Transverse colon (tissue), 4 donors: Measurements from ENCODE around the gene CEP41. TPM values are rescaled to one million over a fixed set of nuclear protein-coding genes. Genes with fewer than 3 reads are reported as not detected.

ENCODE experiments used
- DNase-seq: peaks from one replicate; pipeline ENCODE4 v3.0.0-alpha.2; 2019
- H3K27ac ChIP-seq, 4 donors: fragments of 200-600 bp; sonication (generic); 2 replicates each; pipeline ENCODE4 v1.5.1; 2016 to 2018; ENCODE audit warnings: inconsistent platforms in 4 of 4
- H3K27me3 ChIP-seq: fragments of 200-600 bp; sonication (generic); 2 replicates; pipeline ENCODE4 v1.5.1; 2017; ENCODE audit warnings: inconsistent platforms
- H3K36me3 ChIP-seq, 4 donors: fragments of 200-600 bp; sonication (generic); 2 replicates each; pipeline ENCODE4 v1.5.1; 2017 to 2019; ENCODE audit warnings: inconsistent platforms in 4 of 4
- H3K4me1 ChIP-seq, 4 donors: fragments of 200-600 bp; sonication (generic); 2 replicates each; pipeline ENCODE4 v1.5.1; 2017 to 2020; ENCODE audit warnings: inconsistent platforms in 4 of 4
- H3K4me3 ChIP-seq, 4 donors: fragments of 200-600 bp; sonication (generic); 1 replicate in 1 of 4; 2 replicates in 3 of 4; pipeline versions ENCODE4 v1.5.1 to v1.6.1; 2017 to 2019; ENCODE audit warnings: inconsistent platforms in 4 of 4
- H3K9me3 ChIP-seq, 2 donors: fragments of 200-600 bp; sonication (generic); 2 replicates each; pipeline ENCODE4 v1.5.1; 2017 to 2019; ENCODE audit warnings: inconsistent platforms in 2 of 2
- EP300 ChIP-seq: sonication (generic); formaldehyde crosslinking; IDR thresholded peaks from one replicate; pipeline ENCODE4 v1.6.1; 2017; ENCODE audit warnings: antibody characterized with exemption, low read depth
- POLR2A ChIP-seq: fragments of 450-650 bp; IDR thresholded peaks from one replicate; pipeline ENCODE4 v1.6.1; 2016; ENCODE audit warnings: antibody characterized with exemption, mild to moderate bottlenecking, moderate library complexity
- POLR2AphosphoS5 ChIP-seq, 3 donors: sonication (generic); formaldehyde crosslinking; IDR thresholded peaks; one replicate each; pipeline ENCODE4 v1.6.1; 2016; ENCODE audit warnings: antibody characterized with exemption in 3 of 3
- WGBS, 2 donors: methylation state at CpG; one replicate each; pipeline ENCODE4 v1.1.5; 2018; ENCODE audit warnings: low coverage in 1 of 2; 5-methylcytosine and 5-hydroxymethylcytosine counted together
- in situ Hi-C, 4 donors: fragments of 200-750 bp; cut with MboI; loops; one replicate each; pipeline versions ENCODE4 v1.15.0 to v1.15.1; 2017; ENCODE audit warnings: low sequenced_read_pairs in 3 of 4, low pct_ligation_motif_present in 1 of 4, low pct_unique_long_range_greater_than_20kb in 1 of 4
- intact Hi-C: fragments of 100-400 bp; cut with DNase I; formaldehyde crosslinking; loops from one replicate; pipeline ENCODE4 v1.15.1; 2023; ENCODE audit warnings: low total_unique reads
- total RNA-seq, 4 donors: library from RNA; depleted of rRNA; stranded (reverse); fragments of >200 nt; gene quantifications; one replicate each; pipeline ENCODE4 v1.1.0, GENCODE V29; 2016
- TF ChIP-seq, protein P1 (sequence below), 5 experiments: fragments of 200-600 bp in 3 of 5; fragments of 450-650 bp in 2 of 5; sonication (generic) in 3 of 5; IDR thresholded peaks; 1 replicate in 2 of 5; 2 replicates in 3 of 5; pipeline ENCODE4 v1.5.1; 2016 to 2017; ENCODE audit warnings: antibody characterized with exemption in 5 of 5, inconsistent platforms in 3 of 5, mild to moderate bottlenecking in 2 of 5, moderate library complexity in 1 of 5

Gene CEP41
- total RNA-seq, 4 donors from 2014 or later, result 0.75 to 4.8 (median 2.7) TPM; not detected in 1

DNA sequence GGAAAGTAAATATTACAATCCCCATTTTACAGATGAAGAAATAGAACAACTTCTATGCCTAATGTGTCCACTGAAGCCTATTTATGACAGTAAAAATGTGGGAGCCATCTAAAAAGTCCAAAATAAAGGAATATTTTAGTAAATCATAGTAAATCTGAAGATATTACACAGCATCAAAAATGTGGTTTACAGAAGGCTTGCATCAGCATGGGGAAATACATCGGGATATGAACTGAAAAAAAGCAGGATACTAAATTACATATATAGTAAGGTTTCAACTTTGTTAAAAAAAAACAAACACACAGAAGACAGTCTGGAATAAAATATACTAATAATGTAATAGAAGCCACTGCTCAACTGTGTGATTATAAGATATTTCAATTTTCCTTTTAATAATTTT lies 39.7 kb downstream of the CEP41 start:
- Histone ChIP-seq H3K27ac (no peak overlapping the region), H3K27me3 (no peaks in the 10 kb centered on the region), H3K36me3 (no peaks in the 10 kb centered on the region), H3K9me3 (no peaks in the 10 kb centered on the region), H3K4me3 (no peak overlapping the region), H3K4me1 (peaks cover 0 to 6% (median 0%) of the 10 kb centered on the region in 4 donors)
- DNase-seq, result no peak
- in situ Hi-C loops (no loop called here), intact Hi-C loops (loop anchor here (5.0 kb wide), 1 partner anchor 261 kb away; no protein-coding TSS in a partner anchor)
- WGBS, 2 donors, result 94 to 100% methylated on average over 1 of the region's 1 CpG
- TF ChIP-seq EP300, result no peak
- TF ChIP-seq POLR2A, result no peak
- TF ChIP-seq POLR2AphosphoS5 (IDR thresholded peaks at IDR 0.05), result no peak
- TF ChIP-seq, protein P1, sequence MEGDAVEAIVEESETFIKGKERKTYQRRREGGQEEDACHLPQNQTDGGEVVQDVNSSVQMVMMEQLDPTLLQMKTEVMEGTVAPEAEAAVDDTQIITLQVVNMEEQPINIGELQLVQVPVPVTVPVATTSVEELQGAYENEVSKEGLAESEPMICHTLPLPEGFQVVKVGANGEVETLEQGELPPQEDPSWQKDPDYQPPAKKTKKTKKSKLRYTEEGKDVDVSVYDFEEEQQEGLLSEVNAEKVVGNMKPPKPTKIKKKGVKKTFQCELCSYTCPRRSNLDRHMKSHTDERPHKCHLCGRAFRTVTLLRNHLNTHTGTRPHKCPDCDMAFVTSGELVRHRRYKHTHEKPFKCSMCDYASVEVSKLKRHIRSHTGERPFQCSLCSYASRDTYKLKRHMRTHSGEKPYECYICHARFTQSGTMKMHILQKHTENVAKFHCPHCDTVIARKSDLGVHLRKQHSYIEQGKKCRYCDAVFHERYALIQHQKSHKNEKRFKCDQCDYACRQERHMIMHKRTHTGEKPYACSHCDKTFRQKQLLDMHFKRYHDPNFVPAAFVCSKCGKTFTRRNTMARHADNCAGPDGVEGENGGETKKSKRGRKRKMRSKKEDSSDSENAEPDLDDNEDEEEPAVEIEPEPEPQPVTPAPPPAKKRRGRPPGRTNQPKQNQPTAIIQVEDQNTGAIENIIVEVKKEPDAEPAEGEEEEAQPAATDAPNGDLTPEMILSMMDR (IDR thresholded peaks at IDR 0.05), result no peak

GRCh38 chr7:130400120-130400572 lies 40.7 kb downstream of the CEP41 start:
- intact Hi-C loops, result loop anchor here (5.0 kb wide), 1 partner anchor 262 kb away; no protein-coding TSS in a partner anchor
- no peaks in the 10 kb centered on the region for H3K27me3 ChIP-seq
- H3K9me3 ChIP-seq, result no peaks in the 10 kb centered on the region
- TF ChIP-seq, protein P1 (IDR thresholded peaks at IDR 0.05), result no peak
- TF ChIP-seq EP300, result no peak
- TF ChIP-seq POLR2AphosphoS5 (IDR thresholded peaks at IDR 0.05), result no peak
- no peak for TF ChIP-seq POLR2A
- 72% methylated on average over 4 of the region's 4 CpGs; no CpG with 5 or more reads in 1 of the 2 donors for WGBS, 2 donors
- H3K36me3 ChIP-seq, result no peaks in the 10 kb centered on the region
- DNase-seq, result no peak
- in situ Hi-C loops, result no loop called here
- H3K4me1 ChIP-seq, result peaks cover 0 to 8% (median 0%) of the 10 kb centered on the region in 4 donors
- H3K27ac ChIP-seq, result no peak overlapping the region
- H3K4me3 ChIP-seq, result no peak overlapping the region

GRCh38 chr7:130398526-130399090 lies 42.2 kb downstream of the CEP41 start:
- in situ Hi-C loops (no loop called here), intact Hi-C loops (no loop called here)
- H3K27me3 ChIP-seq, result no peaks in the 10 kb centered on the region
- DNase-seq, result no peak
- H3K27ac ChIP-seq, result no peak overlapping the region
- 67 to 90% methylated on average over 1 to 8 of the region's 8 CpGs for WGBS, 2 donors
- peaks cover 0 to 9% (median 0%) of the 10 kb centered on the region in 4 donors for H3K4me1 ChIP-seq
- H3K36me3 ChIP-seq, result no peaks in the 10 kb centered on the region
- no peak for TF ChIP-seq POLR2A
- TF ChIP-seq EP300, result no peak
- TF ChIP-seq, protein P1 (IDR thresholded peaks at IDR 0.05), result no peak
- TF ChIP-seq POLR2AphosphoS5 (IDR thresholded peaks at IDR 0.05), result no peak
- no peak overlapping the region for H3K4me3 ChIP-seq
- H3K9me3 ChIP-seq, result no peaks in the 10 kb centered on the region

DNA sequence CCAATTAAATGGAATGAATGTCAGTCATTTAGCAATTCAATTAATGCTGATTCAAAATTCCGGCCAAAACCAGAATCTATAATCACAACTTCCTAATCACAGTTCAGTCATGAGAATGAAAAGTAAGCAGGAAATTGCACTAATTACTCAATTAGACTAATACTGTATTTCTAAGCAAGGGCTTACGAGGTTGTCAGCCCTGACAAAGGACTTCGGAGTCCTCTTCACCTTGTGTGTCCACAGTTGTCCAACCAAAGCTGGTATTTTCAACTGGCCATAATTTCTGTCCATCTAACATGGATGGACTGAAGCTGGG lies 43.1 kb downstream of the CEP41 start:
- Histone ChIP-seq H3K36me3 (no peaks in the 10 kb centered on the region), H3K27ac (no peak overlapping the region), H3K4me1 (peaks cover 0 to 12% (median 0%) of the 10 kb centered on the region in 4 donors), H3K9me3 (no peaks in the 10 kb centered on the region), H3K4me3 (no peak overlapping the region), H3K27me3 (no peaks in the 10 kb centered on the region)
- no peak for DNase-seq
- TF ChIP-seq POLR2A (no peak), EP300 (no peak), POLR2AphosphoS5 (IDR thresholded peaks at IDR 0.05) (no peak)
- TF ChIP-seq, protein P1 (IDR thresholded peaks at IDR 0.05), result no peak
- intact Hi-C loops (no loop called here), in situ Hi-C loops (no loop called here)
- WGBS, 2 donors, result 88% methylated on average over 3 of the region's 3 CpGs; no CpG with 5 or more reads in 1 of the 2 donors
